ENCODE data around the gene CLASRP. TPM values are rescaled to one million over a fixed set of nuclear protein-coding genes. Genes with fewer than 3 reads are reported as not detected.

Gene CLASRP
- total RNA-seq, 2 experiments from 2014 or later, result 89.6 to 98.4 TPM

DNA sequence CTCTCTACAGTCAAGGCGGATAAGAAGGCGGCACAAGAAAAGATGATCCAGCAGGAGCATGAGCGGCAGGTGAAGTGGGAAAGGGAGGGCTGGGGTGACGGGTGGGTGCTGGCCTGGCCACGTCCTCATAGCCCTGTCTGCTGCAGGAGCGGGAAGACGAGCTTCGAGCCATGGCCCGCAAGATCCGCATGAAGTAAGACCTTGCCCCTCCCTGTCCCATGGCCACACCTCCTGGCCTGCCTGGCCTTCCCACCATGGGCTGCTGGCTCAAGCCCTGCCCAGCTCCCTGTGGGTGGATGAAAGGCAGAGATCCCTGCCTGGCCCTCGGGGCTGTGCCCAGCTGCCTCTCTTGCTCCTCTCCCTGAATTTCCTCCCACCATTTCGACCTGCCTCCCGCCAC, 30.2 kb downstream of the CLASRP start:
- DNase-seq, result no peak
- Mint-ChIP-seq H3K4me3 (no peak overlapping the region), H3K4me1 (ENCODE audit: low read depth) (no peaks in the 10 kb centered on the region), H3K36me3 (peaks cover 23% of the 10 kb centered on the region), H3K9me3 (no peaks in the 10 kb centered on the region), H3K27me3 (no peaks in the 10 kb centered on the region), H3K27ac (no peak overlapping the region)
- CTCF ChIA-PET, result interaction anchor here (2.4 kb wide), 1 partner anchor 9 kb away, joined by 8 read pairs; no protein-coding TSS in a partner anchor
- POLR2A ChIA-PET, result interaction anchor here (1.2 kb wide), 1 partner anchor 30 kb away, joined by 4 read pairs; the partner anchor contains the start of gene CLASRP
- intact Hi-C loops (cut with micrococcal nuclease), result no loop called here

- H3K4me1 Mint-ChIP-seq (ENCODE audit: low read depth), result peaks cover 4% of the 10 kb centered on the region
- H3K27ac Mint-ChIP-seq, result no peak overlapping the region
- no peaks in the 10 kb centered on the region for H3K9me3 Mint-ChIP-seq
- POLR2A ChIA-PET, result interaction anchor here (1.3 kb wide), 1 partner anchor 31 kb away, joined by 3 read pairs; the partner anchor contains the start of gene CLASRP
- no peaks in the 10 kb centered on the region for H3K27me3 Mint-ChIP-seq
- no peak for DNase-seq
- CTCF ChIA-PET, result no interaction called here
- intact Hi-C loops (cut with micrococcal nuclease), result no loop called here
- peaks cover 21% of the 10 kb centered on the region for H3K36me3 Mint-ChIP-seq
- H3K4me3 Mint-ChIP-seq, result no peak overlapping the region
These were observed 31.4 kb downstream of the CLASRP start for GRCh38 chr19:45070214-45070613.

DNA sequence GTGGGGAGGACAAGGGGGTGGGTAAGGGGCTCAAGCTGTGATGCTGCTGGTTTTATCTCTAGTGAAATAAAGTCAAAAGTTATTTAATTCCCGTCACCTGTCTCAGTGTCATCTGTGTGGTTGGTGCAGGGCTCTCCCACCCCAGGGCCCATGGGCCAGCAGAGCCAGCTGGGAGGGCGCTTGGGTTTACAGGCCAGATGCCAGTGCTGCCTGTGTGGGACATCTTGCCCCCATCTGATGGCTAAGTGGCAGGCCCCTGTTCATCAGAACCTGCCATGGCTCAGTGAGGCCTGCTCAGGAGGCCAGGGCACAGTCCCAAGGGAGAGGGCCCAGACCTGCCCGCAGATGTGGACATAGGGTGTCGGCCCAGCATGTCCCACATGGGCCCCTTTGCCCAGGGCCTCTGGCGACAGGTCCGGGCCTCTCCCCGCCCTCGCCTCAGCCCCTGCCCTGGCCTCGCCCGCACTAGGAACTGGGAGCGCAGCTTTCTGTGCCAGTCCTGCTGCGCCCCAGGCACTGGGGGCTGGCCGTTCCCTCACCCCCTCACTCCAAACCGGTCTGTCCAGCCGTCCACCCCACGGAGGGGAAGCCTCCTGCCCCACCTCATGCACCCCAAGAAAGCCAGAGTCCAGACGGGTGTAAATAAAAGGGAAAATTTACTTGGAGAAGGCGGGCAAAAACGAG, 32.2 kb downstream of the CLASRP start:
- ChIA-PET POLR2A (interaction anchor here (1.3 kb wide), 1 partner anchor 32 kb away, joined by 3 read pairs; the partner anchor contains the start of gene CLASRP), CTCF (interaction anchor here (1.9 kb wide), 1 partner anchor 12 kb away, joined by 9 read pairs; no protein-coding TSS in a partner anchor)
- no peak for DNase-seq
- no peaks in the 10 kb centered on the region for H3K27me3 Mint-ChIP-seq
- intact Hi-C loops (cut with micrococcal nuclease), result no loop called here
- no peak overlapping the region for H3K4me3 Mint-ChIP-seq
- H3K36me3 Mint-ChIP-seq, result peaks cover 21% of the 10 kb centered on the region
- H3K27ac Mint-ChIP-seq, result no peak overlapping the region
- no peaks in the 10 kb centered on the region for H3K9me3 Mint-ChIP-seq
- peaks cover 4% of the 10 kb centered on the region for H3K4me1 Mint-ChIP-seq (ENCODE audit: low read depth)

GRCh38 chr19:45071545-45071938, 32.7 kb downstream of the CLASRP start:
- H3K4me1 Mint-ChIP-seq (ENCODE audit: low read depth), result peaks cover 5% of the 10 kb centered on the region
- intact Hi-C loops (cut with micrococcal nuclease), result no loop called here
- no peak for DNase-seq
- H3K27ac Mint-ChIP-seq, result no peak overlapping the region
- H3K36me3 Mint-ChIP-seq, result peaks cover 21% of the 10 kb centered on the region
- no peaks in the 10 kb centered on the region for H3K27me3 Mint-ChIP-seq
- POLR2A ChIA-PET, result interaction anchor here (1.3 kb wide), 1 partner anchor 33 kb away, joined by 3 read pairs; the partner anchor contains the start of gene CLASRP
- no peaks in the 10 kb centered on the region for H3K9me3 Mint-ChIP-seq
- CTCF ChIA-PET, result interaction anchor here (1.9 kb wide), 1 partner anchor 12 kb away, joined by 9 read pairs; no protein-coding TSS in a partner anchor
- no peak overlapping the region for H3K4me3 Mint-ChIP-seq

DNA sequence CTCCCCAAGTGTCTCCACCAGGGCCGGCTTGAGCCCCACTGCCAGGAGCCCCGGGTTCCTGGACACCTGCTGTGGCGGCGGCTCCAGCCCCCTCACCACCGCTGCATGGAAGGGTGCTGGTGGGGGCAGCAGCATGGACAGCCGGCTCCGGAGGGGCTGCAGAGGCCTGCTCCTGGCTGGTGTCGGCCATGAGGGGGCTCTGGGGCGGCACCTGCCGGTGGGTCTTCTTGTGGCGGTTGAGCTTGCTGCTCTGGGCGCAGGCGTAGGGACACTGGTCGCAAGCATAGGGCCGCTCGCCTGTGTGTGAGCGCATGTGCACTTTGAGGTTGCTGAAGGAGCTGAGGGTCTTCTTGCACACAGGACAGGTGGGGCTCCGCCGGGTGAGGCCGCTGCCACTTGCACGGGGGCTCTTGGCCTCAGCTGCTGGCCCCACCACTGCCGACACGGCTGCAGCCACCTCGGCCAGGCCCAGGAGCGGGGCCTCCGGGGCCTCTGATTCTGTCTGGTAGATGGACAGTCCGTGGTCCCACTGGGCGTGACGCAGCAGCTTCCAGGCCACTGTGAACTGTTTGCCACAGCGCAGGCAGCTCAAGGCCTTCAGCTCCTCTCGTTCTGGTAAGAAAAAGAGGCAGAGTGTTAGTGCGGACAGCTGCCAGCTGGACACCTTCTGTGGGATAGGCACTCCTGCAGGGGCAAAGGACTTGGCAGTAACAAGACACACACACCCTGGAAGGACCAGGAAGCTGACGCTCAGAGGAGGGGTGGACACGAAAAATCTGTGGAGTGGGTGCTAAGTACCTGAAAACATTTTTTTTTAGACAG, 33.3 kb downstream of the CLASRP start:
- ChIA-PET POLR2A (no interaction called here), CTCF (interaction anchor here (1.9 kb wide), 1 partner anchor 13 kb away, joined by 9 read pairs; no protein-coding TSS in a partner anchor)
- intact Hi-C loops (cut with micrococcal nuclease), result no loop called here
- Mint-ChIP-seq H3K27me3 (no peaks in the 10 kb centered on the region), H3K4me1 (ENCODE audit: low read depth) (peaks cover 12% of the 10 kb centered on the region), H3K9me3 (no peaks in the 10 kb centered on the region), H3K27ac (no peak overlapping the region), H3K36me3 (peaks cover 16% of the 10 kb centered on the region), H3K4me3 (no peak overlapping the region)
- no peak for DNase-seq

DNA sequence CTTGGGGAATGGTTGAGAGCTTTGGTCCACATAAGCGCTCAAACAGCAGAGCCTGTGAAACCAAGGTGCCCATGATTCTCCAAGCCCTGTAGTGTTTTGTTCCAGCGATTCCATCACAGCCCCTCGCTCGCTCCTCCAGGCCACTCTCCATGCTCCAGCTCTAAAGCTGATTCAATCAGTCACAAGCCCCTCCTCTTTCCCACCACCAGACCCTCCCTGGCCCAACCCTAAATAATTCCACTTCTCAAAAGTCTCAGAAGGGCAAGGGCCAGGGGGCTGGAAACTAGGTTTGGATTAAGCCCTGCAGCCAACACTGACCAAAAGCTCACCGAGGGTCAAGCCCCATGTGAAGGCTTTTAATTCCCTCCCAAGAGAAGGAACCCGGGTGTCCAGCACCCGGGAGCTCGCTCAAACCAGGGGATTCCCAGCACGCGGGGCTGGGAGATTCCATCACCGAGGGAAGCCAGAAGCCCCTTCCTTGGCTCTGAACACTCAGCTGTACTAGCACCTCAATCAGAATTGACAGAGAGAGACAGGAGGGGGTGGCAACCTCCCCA, 36.0 kb downstream of the CLASRP start:
- Mint-ChIP-seq H3K27ac (peak overlapping the region; percentile 56), H3K27me3 (no peaks in the 10 kb centered on the region), H3K4me3 (peak overlapping the region; percentile 38), H3K4me1 (ENCODE audit: low read depth) (peaks cover 26% of the 10 kb centered on the region), H3K36me3 (peaks cover 15% of the 10 kb centered on the region), H3K9me3 (no peaks in the 10 kb centered on the region)
- CTCF ChIA-PET, result interaction anchor here (1.2 to 1.7 kb wide), 2 partner anchors 15 to 52 kb away, joined by 3 to 9 read pairs; no protein-coding TSS in a partner anchor
- intact Hi-C loops (cut with micrococcal nuclease), result loop anchor here (5.0 kb wide), 1 partner anchor 102 kb away; the partner anchor contains the start of genes BLOC1S3 and TRAPPC6A
- no peak for DNase-seq
- POLR2A ChIA-PET, result no interaction called here

DNA sequence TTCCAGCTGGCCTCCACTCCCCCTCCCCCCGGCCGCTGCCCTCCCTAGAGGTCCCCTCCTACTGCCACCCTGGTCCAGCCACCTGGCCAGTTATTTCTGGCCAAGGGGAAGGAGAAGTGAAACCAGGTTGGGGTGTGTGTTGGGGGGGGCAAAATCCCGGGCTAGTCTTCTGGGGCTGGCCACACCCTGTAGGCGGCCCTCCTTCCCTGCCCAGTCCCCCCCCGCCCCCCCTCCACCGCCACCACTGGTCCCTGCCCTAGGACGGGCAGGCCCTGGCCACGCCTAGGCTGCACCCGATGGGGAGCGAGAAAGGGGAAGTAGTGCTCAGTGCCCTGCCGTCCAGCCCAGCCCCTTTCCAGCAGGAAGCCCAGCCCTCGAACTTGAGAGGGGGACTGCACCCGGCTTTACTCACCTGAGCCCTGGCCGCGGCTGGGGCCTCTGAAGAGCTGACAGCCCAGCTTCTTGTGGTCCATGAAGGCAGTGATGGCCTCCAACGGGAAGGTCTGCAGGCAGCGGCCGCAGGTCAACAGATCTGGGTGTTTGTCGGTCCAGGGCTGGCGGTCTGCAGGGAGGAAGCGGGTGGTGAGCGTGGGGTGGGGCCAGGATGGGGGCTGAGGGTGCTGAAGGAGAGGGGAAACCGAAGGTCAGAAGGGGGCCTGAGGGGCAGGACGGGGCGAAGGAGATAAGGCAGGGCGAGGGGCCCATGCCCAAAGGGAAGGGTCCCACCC, 36.6 kb downstream of the CLASRP start:
- POLR2A ChIA-PET, result interaction anchor here (2.6 kb wide), 1 partner anchor 17 kb away, joined by 9 read pairs; the partner anchor contains the start of gene PPP1R37
- Mint-ChIP-seq H3K36me3 (peaks cover 10% of the 10 kb centered on the region), H3K4me3 (peak overlapping the region; percentile 78), H3K4me1 (ENCODE audit: low read depth) (peaks cover 29% of the 10 kb centered on the region), H3K27me3 (no peaks in the 10 kb centered on the region), H3K9me3 (no peaks in the 10 kb centered on the region), H3K27ac (peak overlapping the region; percentile 51)
- DNase-seq, result peak; percentile 67
- CTCF ChIA-PET, result interaction anchor here (1.2 to 1.7 kb wide), 2 partner anchors 16 to 51 kb away, joined by 3 to 9 read pairs; no protein-coding TSS in a partner anchor
- intact Hi-C loops (cut with micrococcal nuclease), result loop anchor here (1.0 to 5.0 kb wide), 2 partner anchors 58 to 102 kb away; partner anchors contain the start of genes BLOC1S3 and TRAPPC6A

DNA sequence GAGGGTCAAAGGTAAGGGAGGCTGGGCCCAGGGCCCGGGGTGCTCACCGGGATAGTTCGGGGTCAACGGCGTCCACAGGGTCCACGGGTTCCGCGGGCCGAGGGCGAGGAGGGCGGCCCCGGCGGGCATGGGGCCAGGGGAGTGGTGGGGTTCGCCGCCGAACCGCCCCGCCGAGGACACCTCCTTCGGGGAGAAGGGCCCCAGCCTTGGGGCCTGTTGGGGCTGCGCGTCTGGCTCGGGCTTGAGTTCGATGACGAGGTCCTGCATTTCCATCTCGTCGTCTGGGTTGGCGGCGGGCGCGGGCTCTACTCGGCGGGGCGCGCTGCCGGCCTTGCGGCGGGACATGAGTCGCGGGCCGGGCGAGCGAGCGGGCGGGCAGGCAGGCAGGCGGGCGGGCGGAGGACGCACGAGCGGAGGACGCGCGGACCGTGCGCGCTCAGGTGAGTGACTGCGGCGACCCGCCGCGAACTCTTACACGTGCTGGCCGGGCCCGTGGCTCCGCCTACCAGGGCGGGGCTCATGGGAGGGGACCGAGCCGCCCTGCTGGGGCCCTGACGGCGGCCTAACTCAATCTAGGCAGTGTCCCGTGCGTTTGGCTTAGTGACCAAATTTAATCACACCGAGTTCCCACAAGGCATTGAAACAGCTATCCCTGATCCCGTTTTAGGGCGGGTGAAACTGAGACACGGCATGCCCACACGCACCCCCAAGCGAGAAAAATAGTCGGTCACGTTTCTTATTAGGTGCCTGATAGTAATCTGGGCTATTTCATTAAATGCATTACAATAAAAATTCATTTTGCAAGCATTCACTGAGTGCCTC, 37.4 kb downstream of the CLASRP start, which contains the start of gene ZNF296:
ZNF296 (minus strand) TSS at position 450 of the 822 bp plus-strand sequence; CDS start at position 345, 105 bp downstream.
- Mint-ChIP-seq H3K36me3 (peaks cover 7% of the 10 kb centered on the region), H3K9me3 (no peaks in the 10 kb centered on the region), H3K4me1 (ENCODE audit: low read depth) (peaks cover 33% of the 10 kb centered on the region), H3K4me3 (peak within 1 kb of the TSS; percentile 78), H3K27ac (peak within 1 kb of the TSS; percentile 64), H3K27me3 (no peaks in the 10 kb centered on the region)
- peak; percentile 88 for DNase-seq
- ChIA-PET CTCF (interaction anchor here (1.7 kb wide), 1 partner anchor 16 kb away, joined by 9 read pairs; no protein-coding TSS in a partner anchor), POLR2A (interaction anchor here (2.6 kb wide), 1 partner anchor 16 kb away, joined by 9 read pairs; the partner anchor contains the start of gene PPP1R37)
- intact Hi-C loops (cut with micrococcal nuclease), result loop anchor here (1.0 to 5.0 kb wide), 2 partner anchors 59 to 101 kb away; partner anchors contain the start of genes BLOC1S3 and TRAPPC6A

DNA sequence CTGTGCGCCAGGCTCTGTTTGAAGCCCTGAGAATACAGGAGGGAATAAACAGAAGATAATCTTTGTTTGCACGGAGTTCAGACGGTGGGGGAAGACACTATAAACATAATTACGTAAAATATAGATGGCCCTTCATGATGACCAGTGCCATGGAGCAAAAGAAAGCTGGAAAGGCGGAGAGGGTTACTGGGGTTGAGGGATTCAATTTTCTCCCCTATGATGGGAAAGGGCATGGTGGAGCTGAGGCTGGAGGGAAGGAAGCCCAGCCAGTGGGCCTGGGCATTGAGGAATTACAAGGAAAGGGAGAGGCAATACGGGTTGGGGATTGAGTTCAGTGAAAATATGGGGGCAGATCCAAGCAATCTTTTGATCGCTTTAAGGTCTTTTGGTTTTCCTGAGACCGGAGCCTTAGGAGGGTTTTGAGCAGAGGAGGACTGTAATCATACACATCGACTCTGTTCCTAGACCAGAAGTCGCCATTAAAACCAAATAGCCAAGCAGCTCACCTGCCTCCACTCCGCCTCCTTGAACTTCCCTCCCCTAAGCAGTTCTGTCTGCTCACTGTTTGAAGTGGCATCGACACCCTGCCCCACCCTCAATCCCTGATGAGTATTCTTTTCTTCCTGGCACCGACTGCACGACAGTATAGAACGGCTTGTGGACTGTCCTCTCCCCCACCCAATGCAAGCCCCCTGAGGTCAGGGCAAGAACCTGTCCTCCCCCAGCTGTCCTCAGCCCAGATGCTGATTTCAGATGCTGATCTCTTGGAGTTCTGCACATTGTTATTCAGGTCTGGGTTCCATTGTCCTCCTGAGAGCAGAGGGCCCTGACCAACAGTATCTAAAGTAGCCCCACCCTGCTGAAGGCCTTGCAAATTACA, 38.2 kb downstream of the CLASRP start:
- H3K36me3 Mint-ChIP-seq, result peaks cover 11% of the 10 kb centered on the region
- ChIA-PET POLR2A (interaction anchor here (2.6 kb wide), 1 partner anchor 15 kb away, joined by 9 read pairs; the partner anchor contains the start of gene PPP1R37), CTCF (no interaction called here)
- intact Hi-C loops (cut with micrococcal nuclease), result loop anchor here (1.0 to 5.0 kb wide), 2 partner anchors 60 to 100 kb away; partner anchors contain the start of genes BLOC1S3 and TRAPPC6A
- peaks cover 39% of the 10 kb centered on the region for H3K4me1 Mint-ChIP-seq (ENCODE audit: low read depth)
- peak overlapping the region; percentile 78 for H3K4me3 Mint-ChIP-seq
- no peaks in the 10 kb centered on the region for H3K9me3 Mint-ChIP-seq
- H3K27me3 Mint-ChIP-seq, result no peaks in the 10 kb centered on the region
- no peak for DNase-seq
- H3K27ac Mint-ChIP-seq, result peak overlapping the region; percentile 64

Measured in activated CD4-positive, alpha-beta memory T cell treated with anti-CD3 and anti-CD28 coated beads for 36 hours (primary cell).